ENCODE data around the gene GLIS1.

DNA sequence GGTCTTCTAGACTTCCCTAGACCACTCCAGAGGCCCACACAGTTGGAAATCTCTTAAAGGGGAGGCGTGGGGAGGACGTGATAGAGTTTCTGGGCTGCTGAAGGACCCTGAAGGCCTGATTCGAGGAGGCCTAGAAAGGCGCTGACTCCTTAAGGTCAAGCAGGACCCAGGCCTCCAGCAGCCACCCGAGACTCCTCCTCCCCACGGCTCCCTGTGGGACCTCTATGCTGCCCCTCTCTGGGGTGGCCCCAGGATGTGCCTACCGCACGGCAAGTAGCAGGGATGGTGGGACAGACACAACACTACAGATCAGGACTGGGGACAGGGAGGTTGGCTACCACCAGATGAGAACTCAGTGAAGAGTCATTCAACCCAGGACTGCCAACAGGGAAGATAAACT is 77.5 kb downstream of the GLIS1 start:
- TF ChIP-seq, protein P1, sequence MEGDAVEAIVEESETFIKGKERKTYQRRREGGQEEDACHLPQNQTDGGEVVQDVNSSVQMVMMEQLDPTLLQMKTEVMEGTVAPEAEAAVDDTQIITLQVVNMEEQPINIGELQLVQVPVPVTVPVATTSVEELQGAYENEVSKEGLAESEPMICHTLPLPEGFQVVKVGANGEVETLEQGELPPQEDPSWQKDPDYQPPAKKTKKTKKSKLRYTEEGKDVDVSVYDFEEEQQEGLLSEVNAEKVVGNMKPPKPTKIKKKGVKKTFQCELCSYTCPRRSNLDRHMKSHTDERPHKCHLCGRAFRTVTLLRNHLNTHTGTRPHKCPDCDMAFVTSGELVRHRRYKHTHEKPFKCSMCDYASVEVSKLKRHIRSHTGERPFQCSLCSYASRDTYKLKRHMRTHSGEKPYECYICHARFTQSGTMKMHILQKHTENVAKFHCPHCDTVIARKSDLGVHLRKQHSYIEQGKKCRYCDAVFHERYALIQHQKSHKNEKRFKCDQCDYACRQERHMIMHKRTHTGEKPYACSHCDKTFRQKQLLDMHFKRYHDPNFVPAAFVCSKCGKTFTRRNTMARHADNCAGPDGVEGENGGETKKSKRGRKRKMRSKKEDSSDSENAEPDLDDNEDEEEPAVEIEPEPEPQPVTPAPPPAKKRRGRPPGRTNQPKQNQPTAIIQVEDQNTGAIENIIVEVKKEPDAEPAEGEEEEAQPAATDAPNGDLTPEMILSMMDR (conservative IDR thresholded peaks at IDR 0.05; ENCODE audit: low read length) = no peak
- TF ChIP-seq EZH2phosphoT487 (IDR thresholded peaks at IDR 0.05; ENCODE audit: borderline replicate concordance) = no peak
